Measurements from ENCODE around the gene MORN5. TPM values are rescaled to one million over a fixed set of nuclear protein-coding genes. Genes with fewer than 3 reads are reported as not detected.

The MORN5 gene
- total RNA-seq, 2 donors from 2014 or later: not detected

DNA sequence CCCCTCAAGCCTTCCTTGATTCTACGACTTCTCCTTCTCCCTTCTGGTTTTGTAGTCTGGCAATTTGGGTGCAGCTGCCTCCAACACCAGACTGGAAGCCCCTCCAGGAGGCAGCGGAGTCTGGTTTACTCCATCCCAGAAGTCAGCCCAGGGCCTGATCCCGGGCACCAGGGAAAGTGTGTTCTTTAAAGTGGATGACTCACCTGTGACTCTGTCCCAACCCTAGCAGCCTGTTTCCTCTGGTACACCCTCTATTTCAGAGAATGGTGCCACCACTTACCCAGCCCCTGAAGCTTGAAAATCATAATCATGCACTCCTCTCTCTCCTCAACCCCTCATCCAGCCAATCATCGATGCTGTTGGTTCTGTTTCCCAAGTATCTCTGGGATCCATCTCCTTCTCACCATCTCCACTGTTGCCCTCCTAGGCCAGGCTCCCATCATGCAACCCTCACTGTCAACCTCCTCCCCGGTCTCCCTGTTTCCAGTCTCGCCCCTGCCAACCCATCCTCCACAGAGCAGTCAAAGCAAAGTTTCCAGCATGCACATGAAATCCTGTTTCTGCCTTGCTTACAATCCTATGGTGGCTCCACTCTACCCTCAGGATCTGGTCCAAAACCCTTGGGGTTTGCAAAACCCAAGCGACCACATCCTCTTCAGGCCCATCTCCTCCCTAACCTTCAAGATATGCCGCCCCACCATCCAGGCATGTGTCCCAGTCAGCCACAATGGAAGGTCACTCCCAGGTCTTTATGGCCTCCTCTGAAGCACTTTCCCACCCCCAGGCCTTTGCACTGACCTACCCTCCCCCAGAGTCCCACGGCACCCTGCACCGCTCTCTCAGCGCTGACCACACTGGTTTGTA, 58.6 kb downstream of the MORN5 start:
- H3K4me3 ChIP-seq: no peak overlapping the region
- intact Hi-C loops (cut with DNase I): no loop called here
- ATAC-seq (no peak), DNase-seq (no peak)
- H3K4me1 ChIP-seq: peaks cover 34% of the 10 kb centered on the region
- H3K9me3 ChIP-seq: no peaks in the 10 kb centered on the region
- H3K27ac ChIP-seq: no peak overlapping the region
- peaks cover 0 to 38% of the 10 kb centered on the region in 2 donors for H3K27me3 ChIP-seq
- WGBS, 2 donors: 50 to 60% methylated on average over 11 of the region's 11 CpGs
- H3K36me3 ChIP-seq (replicated peaks in 1 of 2; ENCODE audit: insufficient read depth in 1 of 2, low read depth in 2 of 2): no peaks in the 10 kb centered on the region
- no peak for TF ChIP-seq POLR2A (IDR thresholded peaks at IDR 0.05)
- TF ChIP-seq, protein P1, sequence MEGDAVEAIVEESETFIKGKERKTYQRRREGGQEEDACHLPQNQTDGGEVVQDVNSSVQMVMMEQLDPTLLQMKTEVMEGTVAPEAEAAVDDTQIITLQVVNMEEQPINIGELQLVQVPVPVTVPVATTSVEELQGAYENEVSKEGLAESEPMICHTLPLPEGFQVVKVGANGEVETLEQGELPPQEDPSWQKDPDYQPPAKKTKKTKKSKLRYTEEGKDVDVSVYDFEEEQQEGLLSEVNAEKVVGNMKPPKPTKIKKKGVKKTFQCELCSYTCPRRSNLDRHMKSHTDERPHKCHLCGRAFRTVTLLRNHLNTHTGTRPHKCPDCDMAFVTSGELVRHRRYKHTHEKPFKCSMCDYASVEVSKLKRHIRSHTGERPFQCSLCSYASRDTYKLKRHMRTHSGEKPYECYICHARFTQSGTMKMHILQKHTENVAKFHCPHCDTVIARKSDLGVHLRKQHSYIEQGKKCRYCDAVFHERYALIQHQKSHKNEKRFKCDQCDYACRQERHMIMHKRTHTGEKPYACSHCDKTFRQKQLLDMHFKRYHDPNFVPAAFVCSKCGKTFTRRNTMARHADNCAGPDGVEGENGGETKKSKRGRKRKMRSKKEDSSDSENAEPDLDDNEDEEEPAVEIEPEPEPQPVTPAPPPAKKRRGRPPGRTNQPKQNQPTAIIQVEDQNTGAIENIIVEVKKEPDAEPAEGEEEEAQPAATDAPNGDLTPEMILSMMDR (IDR thresholded peaks at IDR 0.05): no peak

DNA sequence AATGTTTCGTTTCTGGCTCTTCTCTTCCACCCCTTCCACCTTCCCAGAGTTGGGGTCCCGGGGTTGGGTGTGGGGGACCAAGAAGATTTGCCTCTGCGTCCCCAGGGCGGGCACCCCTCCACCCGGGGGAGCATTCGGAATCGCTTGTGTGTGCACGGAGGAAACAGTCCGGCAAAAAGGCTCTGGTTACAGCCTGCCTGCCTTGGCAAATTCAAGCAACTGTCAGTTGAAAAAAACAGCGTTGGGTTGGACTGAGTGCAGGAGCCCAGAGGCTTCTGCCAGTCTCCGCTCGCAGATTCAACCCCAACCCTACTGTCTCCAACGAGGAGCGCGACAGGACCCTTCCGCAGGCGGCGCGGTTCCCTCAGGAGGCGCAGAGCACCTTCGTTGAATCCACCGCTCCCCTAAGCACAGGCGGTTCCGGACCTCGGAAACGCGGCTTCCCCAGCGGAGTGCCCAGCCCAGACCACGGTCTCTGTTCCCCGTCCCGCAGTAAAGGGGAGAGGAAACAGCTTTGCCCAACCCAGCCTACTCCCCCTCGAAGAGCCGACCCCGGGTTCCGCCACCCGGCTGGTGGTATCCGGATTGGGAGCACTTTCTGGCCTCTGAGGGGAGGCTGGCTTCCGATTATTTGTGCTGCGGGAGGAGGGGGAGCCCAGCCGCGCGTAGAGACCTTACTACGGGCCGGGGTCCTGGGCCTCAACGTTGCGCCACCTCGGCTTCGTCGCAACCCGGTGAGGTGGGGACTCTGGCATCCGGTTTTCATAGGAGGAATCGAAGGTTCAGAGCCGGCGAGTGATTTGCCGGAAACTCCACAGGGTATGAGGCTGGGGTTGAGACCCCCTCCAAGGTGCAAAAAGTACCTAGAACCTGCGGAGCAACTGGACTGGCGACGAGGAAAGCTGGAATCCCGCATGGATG, 59.5 kb downstream of the MORN5 start:
- H3K27me3 ChIP-seq: peaks cover 0 to 32% of the 10 kb centered on the region in 2 donors
- intact Hi-C loops (cut with DNase I): no loop called here
- no peaks in the 10 kb centered on the region for H3K36me3 ChIP-seq (replicated peaks in 1 of 2; ENCODE audit: insufficient read depth in 1 of 2, low read depth in 2 of 2)
- no peaks in the 10 kb centered on the region for H3K9me3 ChIP-seq
- H3K4me3 ChIP-seq: no peak overlapping the region
- no peak for DNase-seq
- ATAC-seq: peak; percentile 44
- peaks cover 25% of the 10 kb centered on the region for H3K4me1 ChIP-seq
- H3K27ac ChIP-seq: no peak overlapping the region
- TF ChIP-seq, protein P1 (IDR thresholded peaks at IDR 0.05): no peak
- TF ChIP-seq POLR2A (IDR thresholded peaks at IDR 0.05): no peak
- WGBS, 2 donors: 4 to 6% methylated on average over 57 to 59 of the region's 59 CpGs

GRCh38 chr9:122219856-122220672, 60.4 kb downstream of the MORN5 start:
- no peaks in the 10 kb centered on the region for H3K9me3 ChIP-seq
- H3K27ac ChIP-seq: no peak overlapping the region
- DNase-seq (no peak), ATAC-seq (peak; percentile 43)
- no peaks in the 10 kb centered on the region for H3K36me3 ChIP-seq (replicated peaks in 1 of 2; ENCODE audit: insufficient read depth in 1 of 2, low read depth in 2 of 2)
- intact Hi-C loops (cut with DNase I): no loop called here
- no peak overlapping the region for H3K4me3 ChIP-seq
- H3K27me3 ChIP-seq: peaks cover 0 to 32% of the 10 kb centered on the region in 2 donors
- TF ChIP-seq, protein P1 (IDR thresholded peaks at IDR 0.05): no peak
- TF ChIP-seq POLR2A (IDR thresholded peaks at IDR 0.05): no peak
- WGBS, 2 donors: 7 to 17% methylated on average over 35 to 57 of the region's 57 CpGs
- H3K4me1 ChIP-seq: peaks cover 21% of the 10 kb centered on the region

DNA sequence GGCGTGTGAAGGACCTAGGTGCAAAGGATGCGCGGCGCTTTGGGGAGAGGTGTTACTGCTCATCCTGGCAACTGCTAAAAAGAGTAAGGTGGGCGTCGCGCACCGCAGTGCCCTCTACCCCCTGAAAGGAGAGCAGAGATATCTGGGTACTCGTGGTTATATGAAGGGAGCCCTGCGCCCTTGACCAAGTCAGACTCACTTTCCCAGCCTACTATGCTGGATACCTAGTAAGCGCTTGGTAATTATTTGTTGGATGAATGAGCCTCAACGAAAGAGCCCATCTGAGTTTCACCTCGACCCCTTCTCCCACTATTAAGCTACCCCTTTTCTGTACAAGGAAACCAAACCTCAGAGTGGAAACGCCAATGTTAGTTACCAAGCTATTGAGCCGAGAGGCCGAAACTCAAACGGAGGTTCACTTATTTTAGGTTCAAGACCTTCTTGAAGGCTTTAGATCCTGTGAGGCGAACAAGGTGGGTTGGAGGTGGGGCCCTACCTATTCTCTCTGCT, 61.0 kb downstream of the MORN5 start:
- intact Hi-C loops (cut with DNase I): no loop called here
- TF ChIP-seq, protein P1 (IDR thresholded peaks at IDR 0.05): no peak
- TF ChIP-seq POLR2A (IDR thresholded peaks at IDR 0.05): no peak
- Histone ChIP-seq H3K36me3 (replicated peaks in 1 of 2; ENCODE audit: insufficient read depth in 1 of 2, low read depth in 2 of 2) (no peaks in the 10 kb centered on the region), H3K27me3 (peaks cover 0 to 38% of the 10 kb centered on the region in 2 donors), H3K4me3 (no peak overlapping the region), H3K4me1 (peaks cover 24% of the 10 kb centered on the region), H3K27ac (no peak overlapping the region), H3K9me3 (no peaks in the 10 kb centered on the region)
- WGBS, 2 donors: 27 to 31% methylated on average over 18 of the region's 18 CpGs
- DNase-seq (no peak), ATAC-seq (no peak)

Measured in body of pancreas (tissue), 4 donors.